ENCODE measurements around the gene ATP6V0B.

ATP6V0B gene

GRCh38 chr1:43991476-43992231, 16.9 kb downstream of the ATP6V0B start, which contains the start of gene CCDC24:
TSS of gene CCDC24 (plus strand) at chr1:43991599. CDS start at chr1:43991879, 280 bp downstream.
- no peaks in the 10 kb centered on the region for H3K27me3 ChIP-seq (ENCODE audit: control insufficient read depth, insufficient read depth, low read length)
- no peak within 1 kb of the TSS for H3K27ac ChIP-seq (ENCODE audit: low read length)
- peak within 1 kb of the TSS; percentile 74 for H3K4me3 ChIP-seq (ENCODE audit: low read length)
- peaks cover 9% of the 10 kb centered on the region for H3K4me1 ChIP-seq (ENCODE audit: control insufficient read depth, low read depth, low read length)
- no peaks in the 10 kb centered on the region for H3K36me3 ChIP-seq (ENCODE audit: control insufficient read depth, low read depth, low read length)
- H3K9ac ChIP-seq (ENCODE audit: low read length): peak within 1 kb of the TSS; percentile 5
- H3K9me3 ChIP-seq (ENCODE audit: control insufficient read depth, low read depth, low read length): no peaks in the 10 kb centered on the region

- Histone ChIP-seq H3K4me1 (ENCODE audit: control insufficient read depth, low read depth, low read length) (peaks cover 9% of the 10 kb centered on the region), H3K36me3 (ENCODE audit: control insufficient read depth, low read depth, low read length) (no peaks in the 10 kb centered on the region), H3K27me3 (ENCODE audit: control insufficient read depth, insufficient read depth, low read length) (no peaks in the 10 kb centered on the region), H3K27ac (ENCODE audit: low read length) (no peak overlapping the region), H3K4me3 (ENCODE audit: low read length) (peak overlapping the region; percentile 74), H3K9ac (ENCODE audit: low read length) (peak overlapping the region; percentile 5), H3K9me3 (ENCODE audit: control insufficient read depth, low read depth, low read length) (no peaks in the 10 kb centered on the region)
Measured at GRCh38 chr1:43992232-43992995, 17.7 kb downstream of the ATP6V0B start.

GRCh38 chr1:43993206-43993914, 18.6 kb downstream of the ATP6V0B start:
- H3K36me3 ChIP-seq (ENCODE audit: control insufficient read depth, low read depth, low read length): no peaks in the 10 kb centered on the region
- no peaks in the 10 kb centered on the region for H3K9me3 ChIP-seq (ENCODE audit: control insufficient read depth, low read depth, low read length)
- H3K9ac ChIP-seq (ENCODE audit: low read length): no peak overlapping the region
- peaks cover 9% of the 10 kb centered on the region for H3K4me1 ChIP-seq (ENCODE audit: control insufficient read depth, low read depth, low read length)
- H3K4me3 ChIP-seq (ENCODE audit: low read length): no peak overlapping the region
- no peak overlapping the region for H3K27ac ChIP-seq (ENCODE audit: low read length)
- no peaks in the 10 kb centered on the region for H3K27me3 ChIP-seq (ENCODE audit: control insufficient read depth, insufficient read depth, low read length)

- Histone ChIP-seq H3K27me3 (ENCODE audit: control insufficient read depth, insufficient read depth, low read length) (no peaks in the 10 kb centered on the region), H3K4me3 (ENCODE audit: low read length) (no peak overlapping the region), H3K36me3 (ENCODE audit: control insufficient read depth, low read depth, low read length) (no peaks in the 10 kb centered on the region), H3K27ac (ENCODE audit: low read length) (no peak overlapping the region), H3K4me1 (ENCODE audit: control insufficient read depth, low read depth, low read length) (peaks cover 9% of the 10 kb centered on the region), H3K9me3 (ENCODE audit: control insufficient read depth, low read depth, low read length) (no peaks in the 10 kb centered on the region), H3K9ac (ENCODE audit: low read length) (no peak overlapping the region)
Measured at GRCh38 chr1:43994071-43994470, 19.3 kb downstream of the ATP6V0B start.

- Histone ChIP-seq H3K27me3 (ENCODE audit: control insufficient read depth, insufficient read depth, low read length) (no peaks in the 10 kb centered on the region), H3K9me3 (ENCODE audit: control insufficient read depth, low read depth, low read length) (no peaks in the 10 kb centered on the region), H3K4me1 (ENCODE audit: control insufficient read depth, low read depth, low read length) (peaks cover 9% of the 10 kb centered on the region), H3K36me3 (ENCODE audit: control insufficient read depth, low read depth, low read length) (no peaks in the 10 kb centered on the region), H3K4me3 (ENCODE audit: low read length) (no peak overlapping the region), H3K9ac (ENCODE audit: low read length) (no peak overlapping the region), H3K27ac (ENCODE audit: low read length) (no peak overlapping the region)
Measured at GRCh38 chr1:43994794-43995790, 20.3 kb downstream of the ATP6V0B start.

GRCh38 chr1:43995984-43996732, 21.4 kb downstream of the ATP6V0B start:
- Histone ChIP-seq H3K27ac (ENCODE audit: low read length) (no peak overlapping the region), H3K27me3 (ENCODE audit: control insufficient read depth, insufficient read depth, low read length) (no peaks in the 10 kb centered on the region), H3K4me3 (ENCODE audit: low read length) (no peak overlapping the region), H3K9ac (ENCODE audit: low read length) (no peak overlapping the region), H3K36me3 (ENCODE audit: control insufficient read depth, low read depth, low read length) (no peaks in the 10 kb centered on the region), H3K9me3 (ENCODE audit: control insufficient read depth, low read depth, low read length) (no peaks in the 10 kb centered on the region), H3K4me1 (ENCODE audit: control insufficient read depth, low read depth, low read length) (peaks cover 4% of the 10 kb centered on the region)

- Histone ChIP-seq H3K9me3 (ENCODE audit: control insufficient read depth, low read depth, low read length) (no peaks in the 10 kb centered on the region), H3K27ac (ENCODE audit: low read length) (no peak overlapping the region), H3K4me1 (ENCODE audit: control insufficient read depth, low read depth, low read length) (peaks cover 4% of the 10 kb centered on the region)
Measured at GRCh38 chr1:43996733-43997115, 22.0 kb downstream of the ATP6V0B start.

GRCh38 chr1:43997295-43997999, 22.7 kb downstream of the ATP6V0B start:
- Histone ChIP-seq H3K9ac (ENCODE audit: low read length) (no peak overlapping the region), H3K4me3 (ENCODE audit: low read length) (no peak overlapping the region), H3K27me3 (ENCODE audit: control insufficient read depth, insufficient read depth, low read length) (no peaks in the 10 kb centered on the region), H3K9me3 (ENCODE audit: control insufficient read depth, low read depth, low read length) (no peaks in the 10 kb centered on the region), H3K27ac (ENCODE audit: low read length) (no peak overlapping the region), H3K36me3 (ENCODE audit: control insufficient read depth, low read depth, low read length) (no peaks in the 10 kb centered on the region), H3K4me1 (ENCODE audit: control insufficient read depth, low read depth, low read length) (peaks cover 4% of the 10 kb centered on the region)

More at GRCh38 chr1:43996733-43997115, 22.0 kb downstream of the ATP6V0B start:
- Histone ChIP-seq H3K4me3 (ENCODE audit: low read length) (no peak overlapping the region), H3K9ac (ENCODE audit: low read length) (no peak overlapping the region), H3K27me3 (ENCODE audit: control insufficient read depth, insufficient read depth, low read length) (no peaks in the 10 kb centered on the region), H3K36me3 (ENCODE audit: control insufficient read depth, low read depth, low read length) (no peaks in the 10 kb centered on the region)

- Histone ChIP-seq H3K4me3 (ENCODE audit: low read length) (no peak overlapping the region), H3K9me3 (ENCODE audit: control insufficient read depth, low read depth, low read length) (no peaks in the 10 kb centered on the region), H3K27me3 (ENCODE audit: control insufficient read depth, insufficient read depth, low read length) (no peaks in the 10 kb centered on the region), H3K9ac (ENCODE audit: low read length) (no peak overlapping the region), H3K36me3 (ENCODE audit: control insufficient read depth, low read depth, low read length) (no peaks in the 10 kb centered on the region), H3K27ac (ENCODE audit: low read length) (no peak overlapping the region), H3K4me1 (ENCODE audit: control insufficient read depth, low read depth, low read length) (no peaks in the 10 kb centered on the region)
Measured at GRCh38 chr1:43998000-43998378, 23.2 kb downstream of the ATP6V0B start.

- Histone ChIP-seq H3K9ac (ENCODE audit: low read length) (no peak overlapping the region), H3K4me1 (ENCODE audit: control insufficient read depth, low read depth, low read length) (no peaks in the 10 kb centered on the region), H3K9me3 (ENCODE audit: control insufficient read depth, low read depth, low read length) (no peaks in the 10 kb centered on the region), H3K36me3 (ENCODE audit: control insufficient read depth, low read depth, low read length) (no peaks in the 10 kb centered on the region), H3K27ac (ENCODE audit: low read length) (no peak overlapping the region), H3K27me3 (ENCODE audit: control insufficient read depth, insufficient read depth, low read length) (no peaks in the 10 kb centered on the region), H3K4me3 (ENCODE audit: low read length) (no peak overlapping the region)
Measured at GRCh38 chr1:43999455-43999854, 24.7 kb downstream of the ATP6V0B start.
